ENCODE measurements around the gene CAPN14.

Gene CAPN14

DNA sequence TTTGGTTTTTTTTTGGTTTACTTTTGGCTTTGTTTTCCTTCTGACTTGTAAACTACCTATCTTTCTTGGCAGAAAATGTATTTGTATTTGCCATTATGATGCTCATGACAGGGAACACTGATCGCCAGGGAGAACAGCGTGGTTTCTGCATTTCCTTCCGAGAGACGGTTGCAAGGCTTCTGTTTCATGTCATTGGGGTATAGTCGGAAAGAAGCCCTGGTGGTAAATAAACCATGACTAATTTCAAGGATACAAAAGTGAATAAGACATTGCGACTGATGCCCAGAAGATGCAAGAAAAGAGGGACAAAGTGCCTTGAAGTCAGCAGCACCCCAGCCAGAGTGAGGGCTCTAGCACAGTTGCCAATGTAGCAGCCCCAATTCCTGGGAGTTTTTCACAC is 4.2 kb upstream of the CAPN14 start:
- Histone ChIP-seq H3K14ac (ENCODE audit: low read length) (no peak overlapping the region), H2BK15ac (ENCODE audit: low read length) (no peak overlapping the region), H3K9me3 (replicated peaks in 1 of 2; ENCODE audit: control insufficient read depth in 2 of 2, insufficient read depth in 1 of 2, low read depth in 1 of 2, low read length in 2 of 2) (no peaks in the 10 kb centered on the region), H3K4me1 (ENCODE audit: control insufficient read depth in 2 of 2, insufficient read depth in 1 of 2, low read depth in 1 of 2, low read length in 2 of 2) (no peaks in the 10 kb centered on the region), H4K8ac (ENCODE audit: low read depth, low read length) (no peak overlapping the region), H2BK12ac (ENCODE audit: low read length) (no peak overlapping the region), H3K18ac (ENCODE audit: low read length) (no peak overlapping the region), H3K27me3 (ENCODE audit: control insufficient read depth in 3 of 3, insufficient read depth in 3 of 3, low read depth in 1 of 3, low read length in 3 of 3) (peaks cover 0 to 32% (median 0%) of the 10 kb centered on the region in 3 experiments), H3K79me1 (ENCODE audit: low read depth, low read length) (no peaks in the 10 kb centered on the region), H2AK5ac (ENCODE audit: low read depth, low read length) (no peak overlapping the region), H3K4me3 (ENCODE audit: low read length in 2 of 2) (no peak overlapping the region), H3K4ac (ENCODE audit: low read length) (no peak overlapping the region), H3K27ac (replicated peaks; ENCODE audit: low read length) (no peak overlapping the region), H3K36me3 (replicated peaks in 1 of 2; ENCODE audit: control insufficient read depth in 2 of 2, insufficient read depth in 2 of 2, low read length in 2 of 2) (no peaks in the 10 kb centered on the region), H4K91ac (ENCODE audit: low read depth, low read length, poor library complexity) (no peak overlapping the region), H3K9ac (ENCODE audit: low read depth, low read length, poor library complexity) (no peak overlapping the region), H2AFZ (ENCODE audit: low read length) (no peak overlapping the region), H2BK120ac (ENCODE audit: low read depth, low read length) (no peak overlapping the region), H3K4me2 (ENCODE audit: insufficient read depth, low read length, poor library complexity, severe bottlenecking) (no peak overlapping the region), H3K23ac (ENCODE audit: low read depth, low read length, poor library complexity) (no peak overlapping the region), H2BK5ac (ENCODE audit: low read length) (no peak overlapping the region)
- WGBS, 2 donors (ENCODE audit: extremely low coverage in 2 of 2, insufficient read length in 2 of 2, insufficient replicate concordance in 1 of 2), result no CpG with 5 or more reads among the region's 6 CpGs
- DNase-seq (ENCODE audit: low spot score), result no peak

- Histone ChIP-seq H2BK12ac (ENCODE audit: low read length) (no peak overlapping the region), H3K18ac (ENCODE audit: low read length) (no peak overlapping the region), H3K4me2 (ENCODE audit: insufficient read depth, low read length, poor library complexity, severe bottlenecking) (no peak overlapping the region), H3K23ac (ENCODE audit: low read depth, low read length, poor library complexity) (peak overlapping the region; percentile 3), H3K36me3 (replicated peaks in 1 of 2; ENCODE audit: control insufficient read depth in 2 of 2, insufficient read depth in 2 of 2, low read length in 2 of 2) (no peaks in the 10 kb centered on the region), H3K4ac (ENCODE audit: low read length) (no peak overlapping the region), H2BK15ac (ENCODE audit: low read length) (no peak overlapping the region), H3K79me1 (ENCODE audit: low read depth, low read length) (no peaks in the 10 kb centered on the region), H2AK5ac (ENCODE audit: low read depth, low read length) (no peak overlapping the region), H3K9ac (ENCODE audit: low read depth, low read length, poor library complexity) (no peak overlapping the region), H3K9me3 (replicated peaks in 1 of 2; ENCODE audit: control insufficient read depth in 2 of 2, insufficient read depth in 1 of 2, low read depth in 1 of 2, low read length in 2 of 2) (no peaks in the 10 kb centered on the region), H3K14ac (ENCODE audit: low read length) (no peak overlapping the region), H3K27ac (replicated peaks; ENCODE audit: low read length) (no peak overlapping the region), H2BK120ac (ENCODE audit: low read depth, low read length) (no peak overlapping the region), H3K27me3 (ENCODE audit: control insufficient read depth in 3 of 3, insufficient read depth in 3 of 3, low read depth in 1 of 3, low read length in 3 of 3) (peaks cover 0 to 34% (median 0%) of the 10 kb centered on the region in 3 experiments), H3K4me3 (ENCODE audit: low read length in 2 of 2) (no peak overlapping the region), H4K8ac (ENCODE audit: low read depth, low read length) (no peak overlapping the region), H2AFZ (ENCODE audit: low read length) (no peak overlapping the region), H3K4me1 (ENCODE audit: control insufficient read depth in 2 of 2, insufficient read depth in 1 of 2, low read depth in 1 of 2, low read length in 2 of 2) (no peaks in the 10 kb centered on the region), H2BK5ac (ENCODE audit: low read length) (no peak overlapping the region), H4K91ac (ENCODE audit: low read depth, low read length, poor library complexity) (no peak overlapping the region)
- WGBS, 2 donors (ENCODE audit: extremely low coverage in 2 of 2, insufficient read length in 2 of 2, insufficient replicate concordance in 1 of 2), result no CpG with 5 or more reads among the region's 11 CpGs
- no peak for DNase-seq (ENCODE audit: low spot score)
These were observed 2.0 kb upstream of the CAPN14 start for GRCh38 chr2:31219131-31219969.

GRCh38 chr2:31216734-31217133 is 581 bp downstream of the CAPN14 start:
- no peak overlapping the region for H3K4me3 ChIP-seq (ENCODE audit: low read length in 2 of 2)
- no peak overlapping the region for H3K27ac ChIP-seq (replicated peaks; ENCODE audit: low read length)
- H3K27me3 ChIP-seq (ENCODE audit: control insufficient read depth in 3 of 3, insufficient read depth in 3 of 3, low read depth in 1 of 3, low read length in 3 of 3), result peaks cover 0 to 34% (median 0%) of the 10 kb centered on the region in 3 experiments
- no peak overlapping the region for H3K18ac ChIP-seq (ENCODE audit: low read length)
- no peak for DNase-seq (ENCODE audit: low spot score)
- no peak overlapping the region for H2AFZ ChIP-seq (ENCODE audit: low read length)
- H3K14ac ChIP-seq (ENCODE audit: low read length), result peak overlapping the region; percentile 61
- no CpG with 5 or more reads among the region's 5 CpGs for WGBS, 2 donors (ENCODE audit: extremely low coverage in 2 of 2, insufficient read length in 2 of 2, insufficient replicate concordance in 1 of 2)
- H4K8ac ChIP-seq (ENCODE audit: low read depth, low read length), result no peak overlapping the region
- no peaks in the 10 kb centered on the region for H3K4me1 ChIP-seq (ENCODE audit: control insufficient read depth in 2 of 2, insufficient read depth in 1 of 2, low read depth in 1 of 2, low read length in 2 of 2)
- no peak overlapping the region for H2BK12ac ChIP-seq (ENCODE audit: low read length)
- no peak overlapping the region for H2BK120ac ChIP-seq (ENCODE audit: low read depth, low read length)
- no peak overlapping the region for H3K4me2 ChIP-seq (ENCODE audit: insufficient read depth, low read length, poor library complexity, severe bottlenecking)
- no peak overlapping the region for H3K4ac ChIP-seq (ENCODE audit: low read length)
- no peak overlapping the region for H2BK5ac ChIP-seq (ENCODE audit: low read length)
- H2BK15ac ChIP-seq (ENCODE audit: low read length), result no peak overlapping the region
- no peaks in the 10 kb centered on the region for H3K79me1 ChIP-seq (ENCODE audit: low read depth, low read length)
- H3K9me3 ChIP-seq (replicated peaks in 1 of 2; ENCODE audit: control insufficient read depth in 2 of 2, insufficient read depth in 1 of 2, low read depth in 1 of 2, low read length in 2 of 2), result no peaks in the 10 kb centered on the region
- H2AK5ac ChIP-seq (ENCODE audit: low read depth, low read length), result no peak overlapping the region
- H3K9ac ChIP-seq (ENCODE audit: low read depth, low read length, poor library complexity), result no peak overlapping the region
- no peaks in the 10 kb centered on the region for H3K36me3 ChIP-seq (replicated peaks in 1 of 2; ENCODE audit: control insufficient read depth in 2 of 2, insufficient read depth in 2 of 2, low read length in 2 of 2)
- no peak overlapping the region for H4K91ac ChIP-seq (ENCODE audit: low read depth, low read length, poor library complexity)
- H3K23ac ChIP-seq (ENCODE audit: low read depth, low read length, poor library complexity), result no peak overlapping the region

- no peak overlapping the region for H3K4me2 ChIP-seq (ENCODE audit: insufficient read depth, low read length, poor library complexity, severe bottlenecking)
- H3K27me3 ChIP-seq (ENCODE audit: control insufficient read depth in 3 of 3, insufficient read depth in 3 of 3, low read depth in 1 of 3, low read length in 3 of 3), result peaks cover 0 to 16% (median 0%) of the 10 kb centered on the region in 3 experiments
- H3K9ac ChIP-seq (ENCODE audit: low read depth, low read length, poor library complexity), result no peak overlapping the region
- H3K4me3 ChIP-seq (ENCODE audit: low read length in 2 of 2), result no peak overlapping the region
- no peak overlapping the region for H2BK12ac ChIP-seq (ENCODE audit: low read length)
- H3K4ac ChIP-seq (ENCODE audit: low read length), result no peak overlapping the region
- no peak overlapping the region for H2AK5ac ChIP-seq (ENCODE audit: low read depth, low read length)
- peak overlapping the region; percentile 53 for H3K18ac ChIP-seq (ENCODE audit: low read length)
- no peaks in the 10 kb centered on the region for H3K36me3 ChIP-seq (replicated peaks in 1 of 2; ENCODE audit: control insufficient read depth in 2 of 2, insufficient read depth in 2 of 2, low read length in 2 of 2)
- H3K79me1 ChIP-seq (ENCODE audit: low read depth, low read length), result no peaks in the 10 kb centered on the region
- no peaks in the 10 kb centered on the region for H3K9me3 ChIP-seq (replicated peaks in 1 of 2; ENCODE audit: control insufficient read depth in 2 of 2, insufficient read depth in 1 of 2, low read depth in 1 of 2, low read length in 2 of 2)
- no peak overlapping the region for H4K8ac ChIP-seq (ENCODE audit: low read depth, low read length)
- H2AFZ ChIP-seq (ENCODE audit: low read length), result no peak overlapping the region
- no peak overlapping the region for H3K14ac ChIP-seq (ENCODE audit: low read length)
- no peak overlapping the region for H3K23ac ChIP-seq (ENCODE audit: low read depth, low read length, poor library complexity)
- no peak for DNase-seq (ENCODE audit: low spot score)
- H4K91ac ChIP-seq (ENCODE audit: low read depth, low read length, poor library complexity), result no peak overlapping the region
- H3K4me1 ChIP-seq (ENCODE audit: control insufficient read depth in 2 of 2, insufficient read depth in 1 of 2, low read depth in 1 of 2, low read length in 2 of 2), result no peaks in the 10 kb centered on the region
- no peak overlapping the region for H2BK15ac ChIP-seq (ENCODE audit: low read length)
- no peak overlapping the region for H3K27ac ChIP-seq (replicated peaks; ENCODE audit: low read length)
- H2BK120ac ChIP-seq (ENCODE audit: low read depth, low read length), result no peak overlapping the region
- WGBS, 2 donors (ENCODE audit: extremely low coverage in 2 of 2, insufficient read length in 2 of 2, insufficient replicate concordance in 1 of 2), result no CpG with 5 or more reads among the region's 8 CpGs
- no peak overlapping the region for H2BK5ac ChIP-seq (ENCODE audit: low read length)
These were observed 2.8 kb downstream of the CAPN14 start for GRCh38 chr2:31214444-31214915.
